K562 (cell line): ENCODE data around the gene LTBP4.

ENCODE experiments used
- CAMTA2 ChIP-seq: fragments of 250-450 bp; sonication (Bioruptor Pico); conservative IDR thresholded peaks from 2 replicates; pipeline ENCODE4 v1.5.1; 2022
- CHD2 ChIP-seq: IDR thresholded peaks from 2 replicates; pipeline ENCODE4 v1.6.1; 2011; ENCODE audit warnings: low read depth, low read length
- CLOCK ChIP-seq: fragments of 250-450 bp; sonication (Bioruptor Pico); IDR thresholded peaks from 2 replicates; pipeline ENCODE4 v1.4.0; 2020; ENCODE audit warnings: mild to moderate bottlenecking, moderate library complexity, borderline replicate concordance
- CTCF ChIP-seq, 3 experiments: IDR thresholded peaks in 2 of 3; conservative IDR thresholded peaks in 1 of 3; 2 replicates each; pipeline ENCODE4 v1.5.1; 2011 to 2012; ENCODE audit warnings: low read length in 3 of 3, mild to moderate bottlenecking in 3 of 3, control low read depth in 2 of 3, improper control_type of control experiment in 1 of 3, inconsistent platforms in 1 of 3, low read depth in 1 of 3, mixed read lengths in 1 of 3, moderate library complexity in 1 of 3; ENCODE audit not compliant: insufficient read depth in 2 of 3
- EZH2 ChIP-seq: IDR thresholded peaks from 2 replicates; pipeline ENCODE4 v1.6.1; 2012; ENCODE audit warnings: low read depth, mild to moderate bottlenecking, inconsistent platforms, low read length, borderline replicate concordance
- FOXP1 ChIP-seq: sonication (generic); formaldehyde crosslinking; IDR thresholded peaks from 2 replicates; pipeline ENCODE4 v1.8.0; 2022; ENCODE audit warnings: mild to moderate bottlenecking, missing genetic modification reagents
- GTF2B ChIP-seq: IDR thresholded peaks from 2 replicates; pipeline ENCODE4 v1.6.1; 2011; ENCODE audit not compliant: insufficient read length; ENCODE audit errors: extremely low read depth
- JUND ChIP-seq, 2 experiments: IDR thresholded peaks; 2 replicates in 1 of 2; 3 replicates in 1 of 2; pipeline ENCODE4 v1.6.1; 2011; ENCODE audit warnings: borderline replicate concordance in 2 of 2, low read depth in 2 of 2, low read length in 2 of 2, improper control_type of control experiment in 1 of 2, missing biosample characterization in 1 of 2, missing genetic modification characterization in 1 of 2, missing genetic modification reagents in 1 of 2
- KLF16 ChIP-seq: IDR thresholded peaks from 2 replicates; pipeline ENCODE4 v1.6.1; 2016; ENCODE audit warnings: antibody characterized with exemption
- POLR2AphosphoS2 ChIP-seq: IDR thresholded peaks from 2 replicates; pipeline ENCODE4 v1.6.1; 2012; ENCODE audit warnings: low read length, improper control_type of control experiment
- SP1 ChIP-seq: sonication (generic); formaldehyde crosslinking; IDR thresholded peaks from 2 replicates; pipeline ENCODE4 v1.8.1; 2022; ENCODE audit warnings: mild to moderate bottlenecking, missing genetic modification reagents
- USF2 ChIP-seq: sonication (generic); formaldehyde crosslinking; IDR thresholded peaks from 2 replicates; pipeline ENCODE4 v1.5.0; 2020; ENCODE audit warnings: missing genetic modification reagents
- ZNF212 ChIP-seq: fragments of 450-650 bp; formaldehyde crosslinking; IDR thresholded peaks from 2 replicates; pipeline ENCODE4 v1.4.0; 2020; ENCODE audit warnings: mild to moderate bottlenecking
- ZNF696 ChIP-seq: fragments of 250-450 bp; sonication (Bioruptor Pico); conservative IDR thresholded peaks from 2 replicates; pipeline ENCODE4 v1.4.0; 2020; ENCODE audit warnings: mild to moderate bottlenecking, moderate library complexity

GRCh38 chr19:40639638-40639982, 38.4 kb downstream of the LTBP4 start:
- TF ChIP-seq ZNF212 (CRISPR knock-in tag) (no peak), ZNF696 (CRISPR knock-in tag) (no peak), CTCF (IDR thresholded peaks at IDR 0.05 in 2 of 3, conservative IDR thresholded peaks at IDR 0.05 in 1 of 3; ENCODE audit: insufficient read depth in 2 of 3, low read depth in 1 of 3, low read length in 3 of 3) (no peak), POLR2AphosphoS2 (no peak), CHD2 (no peak), JUND (IDR thresholded peaks at IDR 0.05; ENCODE audit: borderline replicate concordance, low read depth, low read length) (no peak), JUND (tag; IDR thresholded peaks at IDR 0.05; ENCODE audit: borderline replicate concordance, low read depth, low read length) (no peak), KLF16 (no peak), USF2 (CRISPR knock-in tag) (no peak), FOXP1 (CRISPR knock-in tag) (no peak), CAMTA2 (CRISPR knock-in tag) (no peak), CLOCK (no peak), SP1 (CRISPR knock-in tag) (no peak), EZH2 (no peak), GTF2B (no peak)
